HCT116 (cell line): ENCODE results near the gene PHPT1.

Source experiments
- CBX3 ChIP-seq: IDR thresholded peaks from 2 replicates; pipeline ENCODE4 v1.6.1; 2012; ENCODE audit warnings: low read depth
- EGR1 ChIP-seq: IDR thresholded peaks from 2 replicates; pipeline ENCODE4 v1.6.1; 2012; ENCODE audit warnings: low read depth
- EZH2 ChIP-seq: fragments of 200-600 bp; sonication (generic); IDR thresholded peaks from 2 replicates; pipeline ENCODE4 v1.6.1; 2017; ENCODE audit warnings: antibody characterized with exemption, mixed run types
- EZH2phosphoT487 ChIP-seq: fragments of 200-600 bp; IDR thresholded peaks from 2 replicates; pipeline ENCODE4 v1.6.1; 2018; ENCODE audit warnings: antibody characterized with exemption, borderline replicate concordance
- POLR2A ChIP-seq: IDR thresholded peaks from 2 replicates; pipeline ENCODE4 v1.7.0; 2011; ENCODE audit warnings: borderline replicate concordance; ENCODE audit not compliant: insufficient read depth, insufficient read length; ENCODE audit errors: extremely low read depth
- POLR2AphosphoS5 ChIP-seq: IDR thresholded peaks from 2 replicates; pipeline ENCODE4 v1.6.1; 2011; ENCODE audit warnings: mild to moderate bottlenecking, low read depth, low read length, moderate library complexity
- RAD21 ChIP-seq: IDR thresholded peaks from 2 replicates; pipeline ENCODE4 v1.6.1; 2012; ENCODE audit warnings: low read depth, mild to moderate bottlenecking
- SIN3A ChIP-seq: IDR thresholded peaks from 2 replicates; pipeline ENCODE4 v1.6.1; 2012; ENCODE audit warnings: low read depth
- SP1 ChIP-seq: IDR thresholded peaks from 2 replicates; pipeline ENCODE4 v1.6.1; 2012; ENCODE audit warnings: low read depth
- YY1 ChIP-seq: IDR thresholded peaks from 2 replicates; pipeline ENCODE4 v1.6.1; 2011; ENCODE audit warnings: low read length, low read depth, moderate library complexity, mild to moderate bottlenecking; ENCODE audit not compliant: insufficient replicate concordance; ENCODE audit errors: extremely low read depth
- TF ChIP-seq, protein P1 (sequence below), 3 experiments: fragments of 200-600 bp in 1 of 3; sonication (generic) in 1 of 3; IDR thresholded peaks in 2 of 3; conservative IDR thresholded peaks in 1 of 3; 2 replicates each; pipeline ENCODE4 v1.5.1; 2012 to 2017; ENCODE audit warnings: low read depth in 2 of 3, low read length in 2 of 3, antibody characterized with exemption in 1 of 3, borderline replicate concordance in 1 of 3, control low read depth in 1 of 3, mild to moderate bottlenecking in 1 of 3, mixed read lengths in 1 of 3, mixed run types in 1 of 3, moderate library complexity in 1 of 3; ENCODE audit not compliant: insufficient read depth in 1 of 3
- TF ChIP-seq, protein P2 (sequence below): IDR thresholded peaks from 2 replicates; pipeline ENCODE4 v1.6.1; 2012
- TF ChIP-seq, protein P3 (sequence below): IDR thresholded peaks from 2 replicates; pipeline ENCODE4 v1.6.1; 2012; ENCODE audit warnings: low read depth

DNA sequence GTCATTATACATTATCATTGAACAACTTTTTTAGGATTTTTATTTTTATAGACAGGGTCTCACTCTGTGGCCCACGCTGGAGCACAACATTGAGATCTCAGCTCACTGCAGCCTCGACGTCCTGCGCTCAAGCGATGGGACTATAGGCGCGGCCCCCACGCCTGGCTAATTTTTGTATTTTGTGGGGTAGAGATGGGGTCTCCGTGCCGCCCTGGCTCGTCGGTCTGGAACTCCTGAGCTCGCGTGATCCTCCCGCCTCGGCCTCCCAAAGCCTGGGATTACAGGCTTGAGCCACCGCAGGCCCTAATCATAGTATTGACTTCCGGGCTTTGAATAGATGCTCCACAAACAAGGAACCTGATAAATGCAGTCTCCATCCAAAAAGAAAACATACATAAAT lies 18.3 kb downstream of the PHPT1 start:
- TF ChIP-seq, protein P1, sequence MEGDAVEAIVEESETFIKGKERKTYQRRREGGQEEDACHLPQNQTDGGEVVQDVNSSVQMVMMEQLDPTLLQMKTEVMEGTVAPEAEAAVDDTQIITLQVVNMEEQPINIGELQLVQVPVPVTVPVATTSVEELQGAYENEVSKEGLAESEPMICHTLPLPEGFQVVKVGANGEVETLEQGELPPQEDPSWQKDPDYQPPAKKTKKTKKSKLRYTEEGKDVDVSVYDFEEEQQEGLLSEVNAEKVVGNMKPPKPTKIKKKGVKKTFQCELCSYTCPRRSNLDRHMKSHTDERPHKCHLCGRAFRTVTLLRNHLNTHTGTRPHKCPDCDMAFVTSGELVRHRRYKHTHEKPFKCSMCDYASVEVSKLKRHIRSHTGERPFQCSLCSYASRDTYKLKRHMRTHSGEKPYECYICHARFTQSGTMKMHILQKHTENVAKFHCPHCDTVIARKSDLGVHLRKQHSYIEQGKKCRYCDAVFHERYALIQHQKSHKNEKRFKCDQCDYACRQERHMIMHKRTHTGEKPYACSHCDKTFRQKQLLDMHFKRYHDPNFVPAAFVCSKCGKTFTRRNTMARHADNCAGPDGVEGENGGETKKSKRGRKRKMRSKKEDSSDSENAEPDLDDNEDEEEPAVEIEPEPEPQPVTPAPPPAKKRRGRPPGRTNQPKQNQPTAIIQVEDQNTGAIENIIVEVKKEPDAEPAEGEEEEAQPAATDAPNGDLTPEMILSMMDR (IDR thresholded peaks at IDR 0.05 in 2 of 3, conservative IDR thresholded peaks at IDR 0.05 in 1 of 3; ENCODE audit: borderline replicate concordance in 1 of 3, insufficient read depth in 1 of 3, low read depth in 2 of 3, low read length in 2 of 3) = no peak
- TF ChIP-seq POLR2AphosphoS5 = no peak
- no peak for TF ChIP-seq POLR2A
- no peak for TF ChIP-seq SP1
- TF ChIP-seq, protein P2, sequence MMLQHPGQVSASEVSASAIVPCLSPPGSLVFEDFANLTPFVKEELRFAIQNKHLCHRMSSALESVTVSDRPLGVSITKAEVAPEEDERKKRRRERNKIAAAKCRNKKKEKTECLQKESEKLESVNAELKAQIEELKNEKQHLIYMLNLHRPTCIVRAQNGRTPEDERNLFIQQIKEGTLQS = no peak
- TF ChIP-seq EZH2phosphoT487 = no peak
- no peak for TF ChIP-seq EGR1
- no peak for TF ChIP-seq CBX3
- no peak for TF ChIP-seq EZH2
- TF ChIP-seq, protein P3, sequence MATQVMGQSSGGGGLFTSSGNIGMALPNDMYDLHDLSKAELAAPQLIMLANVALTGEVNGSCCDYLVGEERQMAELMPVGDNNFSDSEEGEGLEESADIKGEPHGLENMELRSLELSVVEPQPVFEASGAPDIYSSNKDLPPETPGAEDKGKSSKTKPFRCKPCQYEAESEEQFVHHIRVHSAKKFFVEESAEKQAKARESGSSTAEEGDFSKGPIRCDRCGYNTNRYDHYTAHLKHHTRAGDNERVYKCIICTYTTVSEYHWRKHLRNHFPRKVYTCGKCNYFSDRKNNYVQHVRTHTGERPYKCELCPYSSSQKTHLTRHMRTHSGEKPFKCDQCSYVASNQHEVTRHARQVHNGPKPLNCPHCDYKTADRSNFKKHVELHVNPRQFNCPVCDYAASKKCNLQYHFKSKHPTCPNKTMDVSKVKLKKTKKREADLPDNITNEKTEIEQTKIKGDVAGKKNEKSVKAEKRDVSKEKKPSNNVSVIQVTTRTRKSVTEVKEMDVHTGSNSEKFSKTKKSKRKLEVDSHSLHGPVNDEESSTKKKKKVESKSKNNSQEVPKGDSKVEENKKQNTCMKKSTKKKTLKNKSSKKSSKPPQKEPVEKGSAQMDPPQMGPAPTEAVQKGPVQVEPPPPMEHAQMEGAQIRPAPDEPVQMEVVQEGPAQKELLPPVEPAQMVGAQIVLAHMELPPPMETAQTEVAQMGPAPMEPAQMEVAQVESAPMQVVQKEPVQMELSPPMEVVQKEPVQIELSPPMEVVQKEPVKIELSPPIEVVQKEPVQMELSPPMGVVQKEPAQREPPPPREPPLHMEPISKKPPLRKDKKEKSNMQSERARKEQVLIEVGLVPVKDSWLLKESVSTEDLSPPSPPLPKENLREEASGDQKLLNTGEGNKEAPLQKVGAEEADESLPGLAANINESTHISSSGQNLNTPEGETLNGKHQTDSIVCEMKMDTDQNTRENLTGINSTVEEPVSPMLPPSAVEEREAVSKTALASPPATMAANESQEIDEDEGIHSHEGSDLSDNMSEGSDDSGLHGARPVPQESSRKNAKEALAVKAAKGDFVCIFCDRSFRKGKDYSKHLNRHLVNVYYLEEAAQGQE = no peak
- TF ChIP-seq YY1 = no peak
- no peak for TF ChIP-seq SIN3A
- TF ChIP-seq RAD21 = no peak
